NCI-H187 treated with DMSO at 0.1 percent for 48 hours (cell line): ENCODE measurements around the gene PLXDC1.

Experiments
- DNase-seq: peaks from one replicate; lab custom pipeline; 2025; lab: John Stamatoyannopoulos, UW

PLXDC1 gene

GRCh38 chr17:39096508-39097149 lies 54.8 kb downstream of the PLXDC1 start:
- no peak for DNase-seq

GRCh38 chr17:39095309-39095686 lies 56.1 kb downstream of the PLXDC1 start:
- DNase-seq = no peak

- DNase-seq = no peak
Observed at GRCh38 chr17:39094607-39095308, 56.7 kb downstream of the PLXDC1 start.

- no peak for DNase-seq
Observed at GRCh38 chr17:39092692-39093230, 58.7 kb downstream of the PLXDC1 start.

GRCh38 chr17:39090908-39091665 lies 60.4 kb downstream of the PLXDC1 start:
- DNase-seq = no peak

- DNase-seq = no peak
Observed at GRCh38 chr17:39090400-39090799, 61.0 kb downstream of the PLXDC1 start.

- no peak for DNase-seq
Observed at GRCh38 chr17:39084558-39084957, 66.9 kb downstream of the PLXDC1 start.

- no peak for DNase-seq
Observed at GRCh38 chr17:39083270-39083669, 68.2 kb downstream of the PLXDC1 start.

- DNase-seq = no peak
Observed at GRCh38 chr17:39082482-39082881, 69.0 kb downstream of the PLXDC1 start.

GRCh38 chr17:39081851-39082250 lies 69.6 kb downstream of the PLXDC1 start:
- no peak for DNase-seq

GRCh38 chr17:39080421-39081078 lies 70.9 kb downstream of the PLXDC1 start:
- no peak for DNase-seq

- DNase-seq = no peak
Observed at GRCh38 chr17:39079836-39080235, 71.6 kb downstream of the PLXDC1 start.

- no peak for DNase-seq
Observed at GRCh38 chr17:39077866-39078265, 73.6 kb downstream of the PLXDC1 start.

- DNase-seq = no peak
Observed at GRCh38 chr17:39077252-39077651, 74.2 kb downstream of the PLXDC1 start.

GRCh38 chr17:39074676-39075075 lies 76.8 kb downstream of the PLXDC1 start:
- DNase-seq = no peak

GRCh38 chr17:39073916-39074315 lies 77.5 kb downstream of the PLXDC1 start:
- no peak for DNase-seq

GRCh38 chr17:39073353-39073752 lies 78.1 kb downstream of the PLXDC1 start:
- no peak for DNase-seq

GRCh38 chr17:39071573-39071972 lies 79.9 kb downstream of the PLXDC1 start:
- no peak for DNase-seq

- no peak for DNase-seq
Observed at GRCh38 chr17:39069114-39069756, 82.2 kb downstream of the PLXDC1 start.

GRCh38 chr17:39064819-39065218 lies 86.6 kb downstream of the PLXDC1 start:
- DNase-seq = no peak

GRCh38 chr17:39064374-39064773 lies 87.1 kb downstream of the PLXDC1 start:
- DNase-seq = no peak

- no peak for DNase-seq
Observed at GRCh38 chr17:39063681-39064069, 87.8 kb downstream of the PLXDC1 start.
